Stimulated activated memory B cell treated with anti-CD40 and anti-IgM and Interleukin-4, amounts not matched to agents 10 μg/mL and 1 μg/mL and 100 μg/mL, for 72 hours (primary cell): ENCODE data around the gene CREB3L2.
A peak's percentile ranks its signal among the peaks of the same experiment; 100 is the strongest.

Experiments
- ATAC-seq: fragments of 150-1000 bp; cut with Tn5 transposase; 2 replicates; pipeline ENCODE4 v1.10.0; 2021
- H3K27ac Mint-ChIP-seq: one replicate; pipeline ENCODE4 v1.8.0; 2022; ENCODE audit warnings: mild to moderate bottlenecking, mixed read lengths
- H3K27me3 Mint-ChIP-seq: one replicate; pipeline ENCODE4 v1.8.0; 2022; ENCODE audit warnings: mixed read lengths
- H3K36me3 Mint-ChIP-seq: one replicate; pipeline ENCODE4 v1.8.0; 2022; ENCODE audit warnings: mixed read lengths
- H3K4me1 Mint-ChIP-seq: one replicate; pipeline ENCODE4 v1.8.0; 2022; ENCODE audit warnings: mixed read lengths
- H3K4me3 Mint-ChIP-seq: one replicate; pipeline ENCODE4 v1.8.0; 2022; ENCODE audit warnings: mild to moderate bottlenecking, moderate library complexity, mixed read lengths
- H3K9me3 Mint-ChIP-seq: one replicate; pipeline ENCODE4 v1.8.0; 2022; ENCODE audit warnings: mixed read lengths

The CREB3L2 gene

DNA sequence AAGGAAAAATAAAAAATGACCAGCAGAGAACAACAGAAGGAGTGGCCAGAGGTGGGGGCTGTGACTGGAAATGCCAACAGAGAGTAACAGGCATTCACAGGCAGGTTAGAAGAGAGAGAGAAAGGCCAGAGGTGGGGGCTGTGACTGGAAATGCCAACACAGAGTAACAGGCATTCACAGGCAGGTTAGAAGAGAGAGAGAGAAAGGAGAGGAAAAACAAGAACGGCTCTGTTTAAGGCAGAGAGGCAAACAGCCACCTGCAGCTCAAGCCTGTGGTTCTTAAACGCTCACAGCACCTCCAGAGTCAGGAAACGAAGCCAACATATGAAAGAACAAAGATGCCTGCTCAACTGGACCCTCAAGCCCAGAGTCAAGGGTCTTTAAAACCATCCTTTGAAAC lies 115.6 kb downstream of the CREB3L2 start:
- no peak overlapping the region for H3K4me3 Mint-ChIP-seq
- no peak overlapping the region for H3K27ac Mint-ChIP-seq
- H3K4me1 Mint-ChIP-seq: peaks cover 7% of the 10 kb centered on the region
- H3K27me3 Mint-ChIP-seq: no peaks in the 10 kb centered on the region
- H3K9me3 Mint-ChIP-seq: no peaks in the 10 kb centered on the region
- no peak for ATAC-seq
- H3K36me3 Mint-ChIP-seq: peaks cover 69% of the 10 kb centered on the region

- Mint-ChIP-seq H3K4me1 (peaks cover 7% of the 10 kb centered on the region), H3K27me3 (no peaks in the 10 kb centered on the region), H3K36me3 (peaks cover 66% of the 10 kb centered on the region), H3K4me3 (no peak overlapping the region), H3K27ac (no peak overlapping the region), H3K9me3 (no peaks in the 10 kb centered on the region)
- ATAC-seq: no peak
Observed at GRCh38 chr7:137885678-137886077, 116.2 kb downstream of the CREB3L2 start.

GRCh38 chr7:137882806-137883205 lies 119.1 kb downstream of the CREB3L2 start:
- Mint-ChIP-seq H3K36me3 (peaks cover 77% of the 10 kb centered on the region), H3K9me3 (no peaks in the 10 kb centered on the region), H3K4me1 (no peaks in the 10 kb centered on the region), H3K27me3 (no peaks in the 10 kb centered on the region), H3K4me3 (no peak overlapping the region), H3K27ac (no peak overlapping the region)
- no peak for ATAC-seq

DNA sequence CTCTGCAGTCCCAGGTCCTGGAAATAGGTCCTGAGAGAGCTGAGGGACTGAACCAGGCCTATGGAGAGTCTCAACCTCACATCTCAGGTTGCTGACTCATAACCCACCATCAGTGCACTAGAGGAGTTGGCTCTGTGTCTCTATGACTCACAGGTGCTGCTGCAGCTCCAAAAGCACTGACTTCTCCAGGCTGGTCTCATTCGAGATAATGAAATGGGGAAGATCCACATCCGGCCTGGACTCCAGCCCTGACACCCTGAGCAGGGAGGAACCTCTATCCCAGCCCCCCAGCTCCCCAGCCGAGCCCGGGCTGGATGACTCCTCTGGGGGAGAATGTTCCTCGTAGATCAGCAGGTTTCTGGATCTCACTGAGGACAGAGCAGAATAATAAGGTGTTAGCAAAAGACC lies 119.6 kb downstream of the CREB3L2 start:
- H3K36me3 Mint-ChIP-seq: peaks cover 77% of the 10 kb centered on the region
- ATAC-seq: peak; percentile 5
- no peaks in the 10 kb centered on the region for H3K27me3 Mint-ChIP-seq
- H3K27ac Mint-ChIP-seq: no peak overlapping the region
- no peaks in the 10 kb centered on the region for H3K4me1 Mint-ChIP-seq
- H3K4me3 Mint-ChIP-seq: no peak overlapping the region
- no peaks in the 10 kb centered on the region for H3K9me3 Mint-ChIP-seq

- no peak overlapping the region for H3K27ac Mint-ChIP-seq
- H3K27me3 Mint-ChIP-seq: no peaks in the 10 kb centered on the region
- H3K9me3 Mint-ChIP-seq: no peaks in the 10 kb centered on the region
- peaks cover 80% of the 10 kb centered on the region for H3K36me3 Mint-ChIP-seq
- H3K4me3 Mint-ChIP-seq: no peak overlapping the region
- no peaks in the 10 kb centered on the region for H3K4me1 Mint-ChIP-seq
- no peak for ATAC-seq
Observed at GRCh38 chr7:137881607-137882260, 120.2 kb downstream of the CREB3L2 start.

DNA sequence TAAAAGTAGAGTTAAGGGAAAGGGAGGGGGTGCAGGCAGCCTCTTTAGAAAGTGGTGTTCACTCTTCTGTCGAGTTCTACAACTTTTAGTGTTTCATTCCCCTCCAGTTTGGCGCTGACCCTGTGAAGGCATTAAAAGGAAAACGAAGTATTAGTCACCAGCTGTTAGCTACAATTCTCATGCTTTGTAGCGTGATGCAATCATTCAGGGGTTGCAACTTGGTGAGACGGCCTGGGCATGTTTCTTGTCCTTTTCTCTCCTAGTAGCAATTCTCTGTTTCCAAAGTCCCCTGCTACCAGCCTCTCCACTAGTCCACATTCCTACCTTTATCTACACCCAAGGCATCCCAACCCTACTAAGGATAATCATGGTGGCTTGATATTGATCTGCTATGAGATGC lies 121.5 kb downstream of the CREB3L2 start:
- no peaks in the 10 kb centered on the region for H3K4me1 Mint-ChIP-seq
- H3K27me3 Mint-ChIP-seq: no peaks in the 10 kb centered on the region
- H3K9me3 Mint-ChIP-seq: no peaks in the 10 kb centered on the region
- no peak overlapping the region for H3K4me3 Mint-ChIP-seq
- H3K27ac Mint-ChIP-seq: no peak overlapping the region
- no peak for ATAC-seq
- H3K36me3 Mint-ChIP-seq: peaks cover 78% of the 10 kb centered on the region

GRCh38 chr7:137879357-137880158 lies 122.3 kb downstream of the CREB3L2 start:
- Mint-ChIP-seq H3K27ac (peak overlapping the region; percentile 3), H3K9me3 (no peaks in the 10 kb centered on the region), H3K4me3 (no peak overlapping the region), H3K36me3 (peaks cover 74% of the 10 kb centered on the region), H3K27me3 (no peaks in the 10 kb centered on the region), H3K4me1 (no peaks in the 10 kb centered on the region)
- no peak for ATAC-seq

DNA sequence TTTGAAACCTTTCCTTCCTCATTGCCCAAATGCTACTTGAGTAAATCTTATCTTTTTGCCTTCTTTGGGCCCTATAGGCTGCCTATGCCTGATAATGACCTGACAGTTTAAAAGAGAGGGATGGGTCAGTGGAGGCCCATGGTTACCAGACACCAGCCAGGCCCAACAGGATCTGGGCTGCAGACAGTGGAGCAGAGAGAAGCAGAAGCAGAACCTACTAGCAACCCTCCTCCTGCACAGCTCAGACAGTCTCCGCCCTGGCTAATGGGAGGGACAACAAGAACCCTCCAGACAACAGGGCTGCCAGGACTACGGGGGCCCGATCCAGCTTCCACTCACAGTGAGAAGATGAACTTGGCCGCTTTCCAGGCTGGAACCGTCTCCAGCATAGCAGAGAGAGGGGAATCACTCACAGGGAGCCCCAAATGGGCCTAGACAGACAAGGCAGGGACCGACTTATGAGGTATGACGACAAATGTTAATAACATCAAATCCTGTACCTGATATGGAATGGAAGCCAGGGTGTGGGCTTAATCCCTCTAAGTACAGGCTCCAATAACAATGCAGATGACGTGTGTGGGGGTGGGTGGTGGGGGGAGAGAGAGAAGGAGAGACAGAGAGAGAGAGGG lies 123.4 kb downstream of the CREB3L2 start:
- H3K27ac Mint-ChIP-seq: no peak overlapping the region
- no peak for ATAC-seq

GRCh38 chr7:137877027-137877675 lies 124.7 kb downstream of the CREB3L2 start:
- Mint-ChIP-seq H3K9me3 (no peaks in the 10 kb centered on the region), H3K27me3 (no peaks in the 10 kb centered on the region), H3K4me3 (no peak overlapping the region), H3K27ac (no peak overlapping the region), H3K4me1 (peaks cover 6% of the 10 kb centered on the region), H3K36me3 (peaks cover 63% of the 10 kb centered on the region)
- ATAC-seq: no peak

More for the DNA sequence above, 123.4 kb downstream of the CREB3L2 start:
- Mint-ChIP-seq H3K9me3 (no peaks in the 10 kb centered on the region), H3K27me3 (no peaks in the 10 kb centered on the region), H3K36me3 (peaks cover 68% of the 10 kb centered on the region), H3K4me3 (no peak overlapping the region), H3K4me1 (peaks cover 3% of the 10 kb centered on the region)

DNA sequence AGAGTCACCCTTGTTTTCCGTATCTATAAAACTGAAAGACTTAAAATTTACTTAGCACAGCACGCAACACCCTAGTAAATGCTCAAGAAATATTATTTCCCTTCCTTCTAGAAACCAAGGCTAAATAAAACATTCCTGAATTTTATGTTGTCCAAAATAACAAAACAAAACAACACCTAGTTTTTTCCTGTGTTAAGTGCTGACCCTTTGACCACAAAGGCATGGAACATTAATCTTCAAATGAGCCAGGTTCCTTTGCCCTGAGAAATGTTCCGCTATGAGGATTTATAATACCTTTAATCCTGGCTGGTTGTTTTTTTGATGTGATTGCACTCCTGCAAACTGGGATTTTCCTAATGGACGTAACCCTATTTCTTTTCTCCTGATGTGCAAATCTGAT lies 126.1 kb downstream of the CREB3L2 start:
- ATAC-seq: no peak
- H3K4me3 Mint-ChIP-seq: no peak overlapping the region
- peaks cover 6% of the 10 kb centered on the region for H3K4me1 Mint-ChIP-seq
- H3K9me3 Mint-ChIP-seq: no peaks in the 10 kb centered on the region
- no peak overlapping the region for H3K27ac Mint-ChIP-seq
- H3K36me3 Mint-ChIP-seq: peaks cover 58% of the 10 kb centered on the region
- H3K27me3 Mint-ChIP-seq: no peaks in the 10 kb centered on the region

GRCh38 chr7:137873979-137874777 lies 127.7 kb downstream of the CREB3L2 start:
- peaks cover 6% of the 10 kb centered on the region for H3K9me3 Mint-ChIP-seq
- peaks cover 50% of the 10 kb centered on the region for H3K36me3 Mint-ChIP-seq
- peak overlapping the region; percentile 22 for H3K27ac Mint-ChIP-seq
- H3K4me1 Mint-ChIP-seq: peaks cover 6% of the 10 kb centered on the region
- ATAC-seq: peak; percentile 58
- H3K27me3 Mint-ChIP-seq: no peaks in the 10 kb centered on the region
- H3K4me3 Mint-ChIP-seq: no peak overlapping the region

DNA sequence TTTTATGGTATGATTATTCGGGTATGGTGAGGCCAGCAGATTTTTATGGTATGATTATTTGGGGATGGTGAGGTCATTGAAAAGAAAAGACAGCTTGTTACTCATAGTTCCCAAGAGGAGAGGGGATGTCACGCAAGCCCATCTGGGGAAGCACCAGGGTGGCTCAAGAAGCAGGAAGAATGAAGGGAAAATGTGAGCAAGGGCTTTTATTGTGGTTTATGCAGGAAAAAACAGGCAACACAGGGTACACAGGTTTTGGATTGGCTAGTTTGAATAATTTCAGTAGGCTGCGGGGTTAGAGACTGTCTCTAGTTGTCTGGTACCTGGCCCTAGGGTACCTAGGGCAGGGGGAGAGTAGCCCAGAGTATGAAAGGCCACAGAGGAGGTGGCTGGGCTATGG lies 128.4 kb downstream of the CREB3L2 start:
- peak; percentile 54 for ATAC-seq
- Mint-ChIP-seq H3K36me3 (peaks cover 48% of the 10 kb centered on the region), H3K4me1 (peaks cover 6% of the 10 kb centered on the region), H3K27me3 (no peaks in the 10 kb centered on the region), H3K4me3 (no peak overlapping the region), H3K27ac (peak overlapping the region; percentile 22), H3K9me3 (peaks cover 6% of the 10 kb centered on the region)

DNA sequence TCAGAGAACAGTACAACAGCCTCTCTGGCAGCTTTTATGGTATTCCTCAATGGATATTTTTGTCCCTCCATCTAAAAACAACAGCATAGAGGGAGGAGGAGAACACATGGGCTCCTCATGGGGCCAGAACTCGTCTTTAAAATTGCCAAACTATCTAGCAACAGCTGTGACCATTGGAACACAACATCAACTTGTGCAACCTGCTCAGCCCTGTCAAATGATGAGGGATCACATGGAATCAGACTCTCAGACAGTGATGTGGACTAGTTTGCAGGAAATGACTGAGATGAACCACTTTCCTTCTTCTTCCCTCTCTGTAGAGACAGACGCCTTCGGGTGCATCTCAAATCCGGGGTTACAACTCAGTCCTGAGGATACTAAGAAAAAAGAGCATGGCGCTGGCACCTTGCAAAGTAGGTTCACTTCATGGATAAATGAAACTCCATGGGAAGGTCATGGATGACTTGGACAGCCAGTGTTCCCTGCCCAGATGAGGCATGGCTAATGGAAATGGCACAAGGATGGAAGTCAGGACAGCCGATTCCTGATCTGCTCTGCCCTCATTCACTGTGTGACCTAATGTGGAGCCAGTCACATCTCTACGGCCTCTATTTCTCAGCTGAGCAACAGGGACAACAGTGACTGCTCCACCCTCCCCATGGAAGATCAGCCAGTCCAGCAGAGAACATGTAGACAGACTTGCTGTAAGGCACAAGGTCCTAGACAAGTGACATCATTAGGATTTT lies 130.5 kb downstream of the CREB3L2 start:
- Mint-ChIP-seq H3K27ac (no peak overlapping the region), H3K9me3 (peaks cover 10% of the 10 kb centered on the region), H3K36me3 (peaks cover 53% of the 10 kb centered on the region), H3K27me3 (no peaks in the 10 kb centered on the region), H3K4me1 (peaks cover 6% of the 10 kb centered on the region), H3K4me3 (no peak overlapping the region)
- ATAC-seq: no peak

DNA sequence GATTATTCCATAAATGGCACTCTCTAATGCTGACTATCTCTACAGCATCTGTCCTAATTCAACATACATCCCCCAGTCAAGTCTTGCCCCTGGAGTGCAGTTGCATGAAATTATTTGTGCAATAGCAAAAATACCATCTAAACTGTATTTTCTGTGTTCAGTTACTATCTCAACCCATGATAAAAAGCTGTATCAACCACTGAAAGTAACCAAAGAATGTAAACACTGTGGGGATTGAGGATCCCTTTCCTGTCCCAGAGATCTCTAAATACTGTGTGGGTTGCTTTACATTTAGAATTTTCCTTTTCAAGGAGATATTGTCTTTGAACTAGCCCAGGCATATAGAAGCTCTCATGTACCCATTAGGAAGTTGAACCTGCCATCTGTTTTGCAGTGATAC lies 131.2 kb downstream of the CREB3L2 start:
- H3K27ac Mint-ChIP-seq: no peak overlapping the region
- no peak for ATAC-seq
- no peaks in the 10 kb centered on the region for H3K27me3 Mint-ChIP-seq

More for the DNA sequence above, 131.2 kb downstream of the CREB3L2 start:
- Mint-ChIP-seq H3K9me3 (peaks cover 12% of the 10 kb centered on the region), H3K4me3 (no peak overlapping the region), H3K4me1 (peaks cover 6% of the 10 kb centered on the region), H3K36me3 (peaks cover 57% of the 10 kb centered on the region)
